Mucosa of descending colon (tissue), 3 donors: ENCODE data around the gene RPTOR. TPM values are rescaled to one million over a fixed set of nuclear protein-coding genes. Genes with fewer than 3 reads are reported as not detected.

ENCODE experiments used
- ATAC-seq: fragments of 200-7000 bp; cut with Tn5 transposase; one replicate; pipeline ENCODE4 v1.9.1; 2020; ENCODE audit warnings: mild to moderate bottlenecking, moderate library complexity
- DNase-seq, 3 donors: peaks; one replicate each; pipeline ENCODE4 v3.0.0-alpha.2; 2020
- H3K36me3 ChIP-seq: fragments of 200-600 bp; one replicate; pipeline ENCODE4 v1.8.0; 2021; ENCODE audit warnings: low read depth, mild to moderate bottlenecking
- H3K4me1 ChIP-seq: fragments of 200-600 bp; one replicate; pipeline ENCODE4 v1.8.0; 2021; ENCODE audit warnings: low read depth, mild to moderate bottlenecking
- H3K4me3 ChIP-seq: fragments of 200-600 bp; one replicate; pipeline ENCODE4 v1.8.0; 2021; ENCODE audit warnings: mild to moderate bottlenecking
- H3K9me3 ChIP-seq: fragments of 200-600 bp; one replicate; pipeline ENCODE4 v1.8.0; 2021; ENCODE audit warnings: mild to moderate bottlenecking
- CTCF ChIP-seq: fragments of 200-600 bp; IDR thresholded peaks from one replicate; pipeline ENCODE4 v1.8.0; 2022; ENCODE audit warnings: antibody characterized with exemption, mild to moderate bottlenecking
- intact Hi-C, 2 donors: fragments of 100-400 bp; cut with DNase I in 1 of 2; cut with micrococcal nuclease in 1 of 2; formaldehyde crosslinking; loops; one replicate each; pipeline versions ENCODE4 v1.11.0 to v1.11.1; 2022; cut with DNase I, micrococcal nuclease
- total RNA-seq, 3 donors: library from RNA; stranded (reverse); fragmentation: NEBNext Ultra II Directional in 2 of 3; extraction: Animal tissue kit (Norgen Biotek cat#: 25700) in 2 of 3; gene quantifications; one replicate each; pipeline versions ENCODE4 v1.2.1 to v1.2.4, GENCODE V29; 2021 to 2023
- donor health status: DM: no; HTN: no; CAD: no; lungs with moderate emphysema.
- donor health status: DM: no; HTN: no; CAD: no.
- donor health status: DM: no; HTN: yes; CAD: no.

Gene RPTOR
- total RNA-seq, 3 donors from 2014 or later: 30.5 to 44.4 (median 37.2) TPM

GRCh38 chr17:80598813-80599545 is 54.3 kb downstream of the RPTOR start:
- H3K36me3 ChIP-seq: no peaks in the 10 kb centered on the region
- H3K9me3 ChIP-seq: no peaks in the 10 kb centered on the region
- H3K4me1 ChIP-seq: peaks cover 28% of the 10 kb centered on the region
- no peak for ATAC-seq
- no peak overlapping the region for H3K4me3 ChIP-seq
- TF ChIP-seq CTCF: no peak
- no peak for DNase-seq
- intact Hi-C loops: no loop called here

- DNase-seq: peak in 2 of 3 donors; percentile 69 to 84
- ATAC-seq: peak; percentile 99
- Histone ChIP-seq H3K36me3 (no peaks in the 10 kb centered on the region), H3K4me1 (peaks cover 23% of the 10 kb centered on the region), H3K9me3 (no peaks in the 10 kb centered on the region), H3K4me3 (no peak overlapping the region)
- intact Hi-C loops: no loop called here
- no peak for TF ChIP-seq CTCF
Measured at GRCh38 chr17:80599546-80600305, 55.1 kb downstream of the RPTOR start.

- ATAC-seq (no peak), DNase-seq (no peak)
- no peak overlapping the region for H3K4me3 ChIP-seq
- intact Hi-C loops: no loop called here
- no peak for TF ChIP-seq CTCF
- no peaks in the 10 kb centered on the region for H3K36me3 ChIP-seq
- H3K4me1 ChIP-seq: peaks cover 23% of the 10 kb centered on the region
- H3K9me3 ChIP-seq: no peaks in the 10 kb centered on the region
Measured at GRCh38 chr17:80601146-80601545, 56.5 kb downstream of the RPTOR start.

GRCh38 chr17:80603396-80603795 is 58.8 kb downstream of the RPTOR start:
- Histone ChIP-seq H3K4me1 (peaks cover 31% of the 10 kb centered on the region), H3K4me3 (no peak overlapping the region), H3K9me3 (no peaks in the 10 kb centered on the region), H3K36me3 (no peaks in the 10 kb centered on the region)
- TF ChIP-seq CTCF: no peak
- ATAC-seq: peak; percentile 15
- no peak for DNase-seq
- intact Hi-C loops: no loop called here

GRCh38 chr17:80604009-80604669 is 59.5 kb downstream of the RPTOR start:
- no peak for TF ChIP-seq CTCF
- DNase-seq: no peak
- peaks cover 31% of the 10 kb centered on the region for H3K4me1 ChIP-seq
- H3K36me3 ChIP-seq: no peaks in the 10 kb centered on the region
- ATAC-seq: no peak
- no peaks in the 10 kb centered on the region for H3K9me3 ChIP-seq
- no peak overlapping the region for H3K4me3 ChIP-seq
- intact Hi-C loops: no loop called here
